ENCODE measurements around the gene KCNC1. TPM values are rescaled to one million over a fixed set of nuclear protein-coding genes. Genes with fewer than 3 reads are reported as not detected.

KCNC1 gene
- total and polyA plus RNA-seq, 2 experiments from 2014 or later, result 0.11 TPM; not detected in 1

GRCh38 chr11:17828311-17828751, 93.8 kb downstream of the KCNC1 start:
- ATAC-seq (no peak), DNase-seq (ENCODE audit: low spot score) (no peak)
- no peaks in the 10 kb centered on the region for H3K9me3 Mint-ChIP-seq
- Histone ChIP-seq H2AFZ (no peak overlapping the region), H3K36me3 (ENCODE audit: insufficient read depth) (no peaks in the 10 kb centered on the region), H3K4me3 (no peak overlapping the region), H3K79me2 (replicated peaks; ENCODE audit: insufficient read depth) (no peaks in the 10 kb centered on the region), H4K20me1 (replicated peaks; ENCODE audit: insufficient read depth) (0 out of 2 replicates have a peak, but pooled peaks cover 4% of the 10 kb centered on the region), H3K4me1 (ENCODE audit: insufficient read depth) (no peaks in the 10 kb centered on the region), H3K27me3 (ENCODE audit: insufficient read depth) (no peaks in the 10 kb centered on the region), H3K9me2 (ENCODE audit: insufficient read depth) (peaks cover 11% of the 10 kb centered on the region; the same call in 1 of the 2 replicates), H3F3A (replicated peaks; ENCODE audit: low read depth) (no peaks in the 10 kb centered on the region), H3K27ac (ENCODE audit: low read depth) (no peak overlapping the region), H3K4me2 (no peak overlapping the region)
- peaks cover 6% of the 10 kb centered on the region for H3K4me1 Mint-ChIP-seq
- H3K36me3 Mint-ChIP-seq (ENCODE audit: low read depth), result no peaks in the 10 kb centered on the region
- TF ChIP-seq REST (IDR thresholded peaks at IDR 0.05; ENCODE audit: unreplicated experiment), result no peak
- no peak overlapping the region for H3K27ac Mint-ChIP-seq
- peaks cover 2% of the 10 kb centered on the region for H3K27me3 Mint-ChIP-seq (ENCODE audit: insufficient read depth, low read depth, poor library complexity)
- H3K4me3 Mint-ChIP-seq, result no peak overlapping the region

- H4K20me1 ChIP-seq (replicated peaks; ENCODE audit: insufficient read depth), result 0 out of 2 replicates have a peak, but pooled peaks cover 4% of the 10 kb centered on the region
- Mint-ChIP-seq H3K27ac (no peak overlapping the region), H3K36me3 (ENCODE audit: low read depth) (no peaks in the 10 kb centered on the region), H3K4me1 (peaks cover 6% of the 10 kb centered on the region), H3K4me3 (no peak overlapping the region), H3K27me3 (ENCODE audit: insufficient read depth, low read depth, poor library complexity) (peaks cover 2% of the 10 kb centered on the region), H3K9me3 (no peaks in the 10 kb centered on the region)
- no peak overlapping the region for H3K4me2 ChIP-seq
- H3K4me1 ChIP-seq (ENCODE audit: insufficient read depth), result no peaks in the 10 kb centered on the region
- no peaks in the 10 kb centered on the region for H3F3A ChIP-seq (replicated peaks; ENCODE audit: low read depth)
- no peak overlapping the region for H3K4me3 ChIP-seq
- no peak overlapping the region for H2AFZ ChIP-seq
- no peak for DNase-seq (ENCODE audit: low spot score)
- no peaks in the 10 kb centered on the region for H3K36me3 ChIP-seq (ENCODE audit: insufficient read depth)
- H3K79me2 ChIP-seq (replicated peaks; ENCODE audit: insufficient read depth), result no peaks in the 10 kb centered on the region
- ATAC-seq, result no peak
- no peak overlapping the region for H3K27ac ChIP-seq (ENCODE audit: low read depth)
- H3K27me3 ChIP-seq (ENCODE audit: insufficient read depth), result no peaks in the 10 kb centered on the region
- peaks cover 11% of the 10 kb centered on the region for H3K9me2 ChIP-seq (ENCODE audit: insufficient read depth)
- TF ChIP-seq CTCF (conservative IDR thresholded peaks at IDR 0.05; ENCODE audit: low read depth in 2 of 2), result no peak
- TF ChIP-seq NANOG (IDR thresholded peaks at IDR 0.05; ENCODE audit: borderline replicate concordance), result no peak
- no peak for TF ChIP-seq POLR2AphosphoS5 (IDR thresholded peaks at IDR 0.05; ENCODE audit: low read depth)
- no peak for TF ChIP-seq ZNF331 (CRISPR knock-in tag; IDR thresholded peaks at IDR 0.05; ENCODE audit: low read depth)
- TF ChIP-seq ZNF462 (CRISPR knock-in tag; IDR thresholded peaks at IDR 0.05), result no peak
- TF ChIP-seq EZH2 (IDR thresholded peaks at IDR 0.05; ENCODE audit: low read depth, unreplicated experiment), result no peak
Observed at GRCh38 chr11:17831228-17831627, 96.6 kb downstream of the KCNC1 start.

Data from GM23338 (cell line).